GM18858 (cell line): ENCODE measurements around the gene NELFE.
"Not testable (repeated sequence)": the region's sequence is repeated elsewhere in the genome, so short reads cannot be mapped to it uniquely, and the experiment has no call there.

Source experiments
- ATAC-seq: cut with Tn5 transposase; IDR thresholded peaks from one replicate; pipeline ENCODE4 v1.9.1; 2021; ENCODE audit not compliant: unreplicated experiment

NELFE gene

DNA sequence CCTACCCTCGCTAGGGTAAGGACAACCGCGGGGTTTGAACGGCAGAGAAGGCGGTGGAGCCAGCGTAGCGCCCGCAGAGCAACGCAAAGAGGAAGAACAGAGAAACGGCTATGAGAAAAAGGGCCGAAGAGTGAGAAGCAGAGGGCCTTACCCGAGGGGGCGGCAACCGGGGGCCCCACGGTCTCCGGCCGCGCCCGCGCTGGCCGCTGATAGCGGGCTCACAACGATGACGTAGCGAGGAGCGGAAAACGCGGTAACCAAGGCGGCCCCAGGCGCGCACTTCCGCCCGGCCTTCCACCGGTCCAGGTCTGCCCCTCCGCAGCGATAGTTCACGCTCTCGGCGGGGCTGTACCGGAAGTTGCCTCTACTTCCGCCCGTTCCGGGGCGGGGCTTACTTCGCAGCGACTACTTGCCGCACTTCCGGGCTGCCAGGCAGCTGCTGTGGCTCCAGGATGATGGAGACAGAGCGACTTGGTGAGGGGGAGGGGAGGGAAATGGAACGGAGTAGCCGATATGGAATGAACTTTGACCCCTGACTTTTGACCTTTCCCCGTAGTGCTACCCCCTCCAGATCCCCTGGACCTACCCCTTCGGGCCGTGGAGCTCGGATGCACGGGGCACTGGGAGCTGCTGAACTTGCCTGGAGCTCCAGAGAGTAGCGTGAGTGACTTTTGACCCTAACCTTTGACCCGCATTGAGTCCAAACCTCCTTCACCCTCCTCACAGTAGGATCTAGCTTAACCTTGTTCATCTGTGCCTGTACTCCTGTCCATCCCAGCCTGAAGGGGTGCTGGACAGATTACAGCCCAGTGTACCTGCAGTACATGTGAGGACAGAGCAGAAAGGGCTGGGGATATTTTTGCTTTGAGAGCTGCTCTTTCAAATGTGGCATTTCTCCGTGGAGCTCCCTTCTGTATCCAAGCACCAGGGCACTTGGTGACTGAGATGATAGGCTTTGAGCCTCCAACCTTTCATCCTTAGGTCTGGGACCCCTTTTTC, at the start of gene NELFE, which contains the start of gene SKIC2:
Gene NELFE, minus strand, starts transcription at position 231 of the 999 bp plus-strand sequence. CDS start 525 bp downstream, outside the sequence.
Gene SKIC2, plus strand, starts transcription at position 435 of the 999 bp plus-strand sequence. Its CDS starts 18 bp downstream, at position 453.
- peak; percentile 87 for ATAC-seq

GRCh38 chr6:32008037-32008436, 49.3 kb upstream of the NELFE start:
- not testable (repeated sequence) for ATAC-seq

- not testable (repeated sequence) for ATAC-seq
Measured at GRCh38 chr6:32007086-32007485, 48.3 kb upstream of the NELFE start.

DNA sequence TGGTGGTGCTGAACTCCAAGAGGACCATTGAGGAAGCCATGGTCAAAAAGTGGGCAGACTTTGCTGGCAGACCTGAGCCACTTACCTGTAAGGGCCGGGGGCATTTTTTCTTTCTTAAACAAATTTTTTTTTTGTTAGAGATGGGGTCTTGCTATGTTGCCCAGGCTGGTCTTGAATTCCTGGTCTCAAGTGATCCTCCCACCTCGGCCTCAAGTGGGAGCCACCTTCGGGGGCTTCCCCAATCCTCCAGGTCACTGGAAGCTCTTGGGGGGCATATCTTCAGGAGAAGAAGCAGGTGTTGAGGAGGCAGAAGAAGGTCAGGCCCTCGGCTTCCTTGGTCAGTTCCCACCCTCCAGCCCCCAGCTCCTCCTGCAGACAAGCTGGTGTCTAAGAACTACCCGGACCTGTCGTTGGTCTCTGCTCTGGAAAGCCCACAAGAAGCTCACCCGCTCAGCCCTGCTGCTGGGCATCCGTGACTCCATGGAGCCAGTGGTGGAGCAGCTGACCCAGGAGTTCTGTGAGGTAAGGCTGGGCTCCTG, 47.3 kb upstream of the NELFE start:
- ATAC-seq, result not testable (repeated sequence)

DNA sequence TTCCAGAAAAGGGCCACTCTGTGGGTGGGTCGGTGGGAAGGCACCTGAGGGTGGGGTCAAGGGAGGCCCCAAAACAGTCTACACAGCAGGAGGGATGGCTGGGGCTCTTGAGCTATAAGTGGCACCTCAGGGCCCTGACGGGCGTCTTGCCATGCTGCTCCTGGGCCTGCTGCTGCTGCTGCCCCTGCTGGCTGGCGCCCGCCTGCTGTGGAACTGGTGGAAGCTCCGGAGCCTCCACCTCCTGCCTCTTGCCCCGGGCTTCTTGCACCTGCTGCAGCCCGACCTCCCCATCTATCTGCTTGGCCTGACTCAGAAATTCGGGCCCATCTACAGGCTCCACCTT, 46.7 kb upstream of the NELFE start:
- ATAC-seq, result not testable (repeated sequence)

DNA sequence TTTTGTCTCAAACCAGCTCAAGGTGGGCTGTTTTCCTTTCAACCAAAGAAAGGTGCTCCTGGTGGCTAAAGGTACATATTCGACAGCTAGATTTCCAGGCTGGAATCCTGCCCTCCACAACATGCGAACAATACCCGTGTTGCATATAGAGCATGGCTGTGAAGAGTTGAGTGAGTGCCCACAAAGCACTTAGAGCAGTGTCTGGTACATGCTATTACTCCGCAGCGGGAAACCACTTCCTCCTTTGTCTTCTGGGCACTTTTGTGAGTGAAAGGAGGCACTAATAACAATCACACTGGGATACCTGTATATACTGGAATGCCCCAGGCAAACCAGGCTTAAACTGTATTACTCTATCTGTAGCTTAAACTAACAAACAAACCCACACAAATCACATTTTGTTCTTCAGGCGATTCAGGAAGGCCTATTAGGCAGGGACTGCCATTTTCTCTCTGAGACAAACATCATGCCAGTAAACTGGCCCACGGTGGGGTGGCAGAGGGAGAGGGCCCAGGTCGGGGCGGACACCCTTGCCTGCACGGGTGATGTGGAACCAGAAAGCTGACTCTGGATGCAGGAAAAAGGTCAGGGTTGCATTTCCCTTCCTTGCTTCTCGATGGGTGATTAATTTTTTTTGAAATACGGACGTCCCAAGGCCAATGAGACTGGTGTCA, 46.2 kb upstream of the NELFE start:
- not testable (repeated sequence) for ATAC-seq

GRCh38 chr6:32004393-32004792, 45.6 kb upstream of the NELFE start:
- ATAC-seq, result not testable (repeated sequence)

- ATAC-seq, result not testable (repeated sequence)
Measured at GRCh38 chr6:32003301-32003700, 44.5 kb upstream of the NELFE start.

DNA sequence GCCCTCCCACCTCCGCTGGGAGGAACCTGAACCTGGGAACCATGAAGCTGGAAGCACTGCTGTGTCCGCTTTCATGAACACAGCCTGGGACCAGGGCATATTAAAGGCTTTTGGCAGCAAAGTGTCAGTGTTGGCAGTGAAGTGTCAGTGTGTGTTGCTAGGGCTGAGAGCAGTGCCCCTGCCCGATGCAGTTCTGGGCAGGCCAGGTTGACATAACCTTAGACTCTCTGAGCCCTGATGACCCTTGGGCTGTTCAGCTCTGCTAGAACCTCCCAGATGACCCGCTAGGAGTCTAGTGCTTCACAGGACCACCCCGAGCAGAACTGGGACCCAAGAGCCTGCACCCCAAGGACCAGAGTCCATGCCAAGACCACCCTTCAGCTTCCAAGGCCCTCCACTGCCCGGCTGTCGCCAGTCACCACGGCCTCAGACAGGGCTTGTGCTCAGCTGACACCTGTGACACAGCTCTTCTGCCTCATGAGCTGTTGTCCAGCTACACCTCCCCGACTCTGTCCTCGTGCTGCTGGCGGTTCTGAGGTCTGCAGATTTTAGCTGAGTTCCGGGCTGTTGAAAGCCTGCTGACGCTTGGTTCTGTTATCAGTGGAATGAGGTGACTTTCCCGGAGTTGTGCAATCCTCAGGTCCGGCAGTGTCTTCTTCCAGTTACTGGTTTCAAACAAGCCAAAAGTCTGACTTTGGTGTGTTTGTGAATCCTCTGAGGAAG, 43.9 kb upstream of the NELFE start:
- ATAC-seq, result not testable (repeated sequence)

DNA sequence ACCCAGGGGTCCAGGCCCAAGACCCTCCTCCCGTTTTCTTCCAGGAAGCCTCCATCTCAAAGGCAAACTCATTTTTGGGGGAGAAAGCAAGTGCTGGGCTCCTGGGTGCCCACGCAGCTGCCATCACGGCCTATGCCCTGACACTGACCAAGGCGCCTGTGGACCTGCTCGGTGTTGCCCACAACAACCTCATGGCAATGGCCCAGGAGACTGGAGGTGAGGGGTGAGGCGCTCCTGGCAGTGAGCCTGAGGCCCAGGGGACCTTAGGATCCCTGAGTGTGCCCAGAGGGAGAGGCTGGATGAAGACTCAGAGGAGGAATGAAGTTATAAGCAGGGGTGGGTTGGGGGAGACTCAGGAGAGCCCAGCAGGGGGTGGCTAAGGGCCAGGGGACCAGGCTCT, 37.6 kb upstream of the NELFE start:
- ATAC-seq, result not testable (repeated sequence)

- not testable (repeated sequence) for ATAC-seq
Measured at GRCh38 chr6:31994421-31994820, 35.6 kb upstream of the NELFE start.

DNA sequence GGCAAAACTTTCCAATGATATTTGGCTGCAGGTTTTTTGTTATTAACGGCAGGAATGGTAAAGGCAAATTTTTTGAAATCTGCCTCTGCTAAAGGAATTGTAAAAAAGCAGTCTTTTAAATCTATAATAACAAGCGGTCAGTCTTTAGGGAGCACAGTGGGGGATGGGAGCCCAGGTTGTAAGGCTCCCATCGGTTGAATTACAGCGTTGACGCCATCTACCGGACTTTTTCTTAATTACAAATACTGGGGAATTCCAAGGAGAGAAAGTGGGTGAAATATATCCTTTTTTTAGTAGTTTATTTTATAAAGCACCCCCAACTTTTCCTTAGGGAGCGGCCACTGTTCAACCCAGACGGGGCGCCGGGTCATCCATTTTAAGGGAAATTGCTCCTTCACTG, 30.6 kb upstream of the NELFE start:
- not testable (repeated sequence) for ATAC-seq

DNA sequence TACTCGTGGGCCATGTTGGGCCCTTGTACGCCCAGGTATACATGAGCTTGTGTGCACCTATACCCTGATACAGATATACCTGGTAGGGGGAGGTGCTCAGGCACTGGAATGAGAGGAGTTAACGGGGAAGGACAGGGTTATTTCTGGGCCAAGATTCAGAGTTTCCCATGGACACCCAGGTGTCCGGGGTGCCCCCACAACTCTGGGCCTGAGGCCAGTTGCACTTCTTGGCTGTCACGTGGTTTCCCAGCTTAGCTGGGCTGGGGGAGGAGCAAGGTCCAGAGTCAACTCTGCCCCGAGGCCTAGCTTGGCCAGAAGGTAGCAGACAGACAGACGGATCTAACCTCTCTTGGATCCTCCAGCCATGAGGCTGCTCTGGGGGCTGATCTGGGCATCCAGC, 23.0 kb upstream of the NELFE start, which contains the start of gene C4A:
Gene C4A, plus strand, starts transcription at position 314 of the 400 bp plus-strand sequence. Its CDS starts 51 bp downstream, at position 365.
- ATAC-seq, result not testable (repeated sequence)

GRCh38 chr6:31980998-31981397, 22.2 kb upstream of the NELFE start:
- ATAC-seq, result not testable (repeated sequence)

DNA sequence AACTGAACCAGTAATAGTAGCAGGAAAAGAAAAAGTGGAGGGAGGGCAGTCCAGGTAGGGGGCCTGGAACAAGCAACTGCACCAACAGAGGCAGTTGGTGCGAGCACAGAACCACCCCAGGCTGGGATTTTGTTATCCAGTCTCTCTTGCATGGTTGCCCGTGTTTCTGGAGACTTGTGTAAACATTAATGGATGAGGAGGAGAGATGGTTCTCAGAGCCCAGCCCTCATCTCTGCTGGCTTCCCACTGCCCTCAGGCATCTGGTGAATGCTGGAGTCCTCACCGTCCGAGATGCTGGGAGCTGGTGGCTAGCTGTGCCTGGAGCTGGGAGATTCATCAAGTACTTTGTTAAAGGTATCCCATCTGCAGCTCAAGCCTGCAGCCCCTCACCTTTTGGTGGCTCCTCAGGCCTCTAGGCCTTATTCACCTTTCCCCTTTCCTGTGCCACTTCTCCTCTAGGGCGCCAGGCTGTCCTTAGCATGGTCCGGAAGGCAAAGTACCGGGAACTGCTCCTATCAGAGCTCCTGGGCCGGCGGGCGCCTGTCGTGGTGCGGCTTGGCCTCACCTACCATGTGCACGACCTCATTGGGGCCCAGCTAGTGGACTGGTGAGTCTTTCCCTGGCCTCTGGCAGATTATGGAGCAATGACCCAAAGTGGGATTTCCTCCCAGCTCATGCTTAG, 21.6 kb upstream of the NELFE start:
- not testable (repeated sequence) for ATAC-seq

DNA sequence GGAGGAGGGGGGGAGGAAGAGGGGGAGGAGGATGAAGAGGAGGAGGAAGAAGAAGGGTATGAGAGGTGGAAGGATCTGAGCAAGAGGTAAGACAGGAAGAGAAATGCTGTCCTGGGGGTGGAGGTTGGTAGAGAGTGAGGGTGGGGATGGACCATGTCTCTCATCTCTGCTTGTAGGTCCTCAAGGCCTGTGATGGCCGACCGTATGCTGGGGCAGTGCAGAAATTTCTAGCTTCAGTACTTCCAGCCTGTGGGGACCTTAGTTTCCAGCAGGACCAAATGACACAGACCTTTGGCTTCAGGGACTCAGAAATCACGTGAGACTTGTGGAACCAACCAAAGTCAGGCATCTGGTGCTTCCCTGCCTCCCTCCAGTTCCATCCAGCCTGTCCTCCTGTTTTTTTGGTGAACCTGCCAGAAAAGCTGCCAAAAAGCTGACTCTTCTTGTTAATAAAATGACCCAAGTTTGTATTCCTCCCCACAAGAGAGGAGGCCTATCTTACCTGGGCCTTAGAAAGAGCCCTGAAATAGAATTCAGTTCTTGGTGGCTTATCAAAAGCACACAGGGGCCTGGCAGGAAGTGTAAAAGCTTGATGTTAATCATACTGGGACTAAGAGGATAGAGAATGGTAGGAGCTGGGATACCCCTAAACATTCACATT, 20.6 kb upstream of the NELFE start:
- ATAC-seq, result no peak

DNA sequence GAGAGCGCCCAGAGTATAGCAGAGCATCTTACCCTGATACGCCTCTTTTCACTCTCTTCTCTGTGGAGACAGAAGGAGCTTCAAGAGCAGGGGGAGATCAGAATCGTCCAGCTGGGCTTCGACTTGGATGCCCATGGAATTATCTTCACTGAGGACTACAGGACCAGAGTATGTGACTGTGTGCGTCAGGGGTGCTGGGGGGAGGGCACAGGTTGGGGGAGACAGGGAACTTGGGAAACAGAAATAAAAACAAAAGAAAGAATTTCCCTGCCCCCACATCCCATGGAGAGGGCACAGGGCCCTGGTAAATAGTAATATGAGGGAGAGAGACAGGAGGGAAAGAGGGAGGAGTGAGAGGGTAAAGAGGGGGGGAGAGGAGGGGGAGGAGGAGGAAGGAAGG, 20.1 kb upstream of the NELFE start:
- ATAC-seq, result no peak

GRCh38 chr6:31977816-31978431, 19.2 kb upstream of the NELFE start:
- ATAC-seq, result no peak

DNA sequence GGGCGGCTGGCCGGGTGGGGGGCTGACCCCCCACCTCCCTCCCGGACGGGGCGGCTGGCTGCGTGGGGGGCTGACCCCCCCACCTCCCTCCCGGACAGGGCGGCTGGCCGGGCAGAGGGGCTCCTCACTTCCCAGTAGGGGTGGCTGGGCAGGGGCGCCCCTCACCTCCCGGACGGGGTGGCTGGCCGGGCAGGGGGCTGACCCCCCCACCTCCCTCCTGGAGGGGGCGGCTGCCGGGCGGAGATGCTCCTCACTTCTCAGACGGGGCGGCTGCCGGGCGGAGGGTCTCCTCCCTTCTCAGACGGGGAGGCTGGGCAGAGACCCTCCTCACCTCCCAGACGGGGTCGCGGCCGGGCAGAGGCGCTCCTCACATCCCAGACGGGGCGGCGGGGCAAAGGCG, 17.3 kb upstream of the NELFE start:
- ATAC-seq, result not testable (repeated sequence)
